ENCODE measurements around the gene ZNF641.

- TF ChIP-seq POLR2AphosphoS5 (IDR thresholded peaks at IDR 0.05; ENCODE audit: borderline replicate concordance, low read depth, low read length) (no peak), EZH2 (IDR thresholded peaks at IDR 0.05) (no peak)
These were observed 11.1 kb upstream of the ZNF641 start for GRCh38 chr12:48361664-48362339.
